Left forelimb (tissue), 1 donor: ENCODE data around the gene PRR5L.
A peak's percentile ranks its signal among the peaks of the same experiment; 100 is the strongest.

Source experiments
- DNase-seq: peaks from one replicate; pipeline ENCODE4 v3.0.0-alpha.2; 2018; ENCODE audit warnings: low spot score

Gene PRR5L

GRCh38 chr11:36295926-36296325, at the start of gene PRR5L:
TSS of gene PRR5L (plus strand) at chr11:36296288. CDS start at chr11:36401122, 104,834 bp downstream.
- DNase-seq: no peak

- no peak for DNase-seq
Measured at GRCh38 chr11:36247493-36247892, 48.6 kb upstream of the PRR5L start.

- no peak for DNase-seq
Measured at GRCh38 chr11:36248436-36248835, 47.7 kb upstream of the PRR5L start.

- no peak for DNase-seq
Measured at GRCh38 chr11:36249246-36249645, 46.8 kb upstream of the PRR5L start.

GRCh38 chr11:36251823-36252222, 44.3 kb upstream of the PRR5L start:
- no peak for DNase-seq

- DNase-seq: no peak
Measured at GRCh38 chr11:36253238-36253637, 42.9 kb upstream of the PRR5L start.

- no peak for DNase-seq
Measured at GRCh38 chr11:36254713-36255112, 41.4 kb upstream of the PRR5L start.

- no peak for DNase-seq
Measured at GRCh38 chr11:36257351-36257750, 38.7 kb upstream of the PRR5L start.

GRCh38 chr11:36258730-36259360, 37.2 kb upstream of the PRR5L start:
- no peak for DNase-seq

GRCh38 chr11:36261094-36261493, 35.0 kb upstream of the PRR5L start:
- no peak for DNase-seq

GRCh38 chr11:36264011-36264972, 31.8 kb upstream of the PRR5L start:
- DNase-seq: no peak

- no peak for DNase-seq
Measured at GRCh38 chr11:36264973-36265344, 31.1 kb upstream of the PRR5L start.

- peak; percentile 78 for DNase-seq
Measured at GRCh38 chr11:36265793-36266628, 30.1 kb upstream of the PRR5L start.

- DNase-seq: no peak
Measured at GRCh38 chr11:36266767-36267166, 29.3 kb upstream of the PRR5L start.

GRCh38 chr11:36268337-36268985, 27.6 kb upstream of the PRR5L start:
- no peak for DNase-seq

GRCh38 chr11:36270701-36271100, 25.4 kb upstream of the PRR5L start:
- DNase-seq: no peak

GRCh38 chr11:36271794-36272407, 24.2 kb upstream of the PRR5L start:
- no peak for DNase-seq

GRCh38 chr11:36273110-36273509, 23.0 kb upstream of the PRR5L start:
- no peak for DNase-seq

- DNase-seq: no peak
Measured at GRCh38 chr11:36274414-36274813, 21.7 kb upstream of the PRR5L start.

- no peak for DNase-seq
Measured at GRCh38 chr11:36278531-36279282, 17.4 kb upstream of the PRR5L start.

GRCh38 chr11:36280531-36280930, 15.6 kb upstream of the PRR5L start:
- no peak for DNase-seq
